Astrocyte of the spinal cord (primary cell): ENCODE measurements around the gene HHATL.

Experiments
- DNase-seq: peaks from one replicate; pipeline ENCODE4 v3.0.0; 2011; ENCODE audit warnings: low read depth, low spot score
- H3K4me3 ChIP-seq: 2 replicates; pipeline ENCODE4 v1.5.1; 2011; ENCODE audit warnings: low read depth, mild to moderate bottlenecking, low read length, moderate library complexity
- CTCF ChIP-seq: IDR thresholded peaks from 2 replicates; pipeline ENCODE4 v1.5.1; 2012; ENCODE audit warnings: low read depth, mild to moderate bottlenecking, low read length, inconsistent platforms
- in situ Hi-C: cut with HindIII; loops from 2 replicates; pipeline ENCODE4 v1.10.0; 2017; ENCODE audit warnings: low sequenced_read_pairs

Gene HHATL

GRCh38 chr3:42661593-42662022, 41.0 kb downstream of the HHATL start:
- H3K4me3 ChIP-seq, result no peak overlapping the region
- no peak for TF ChIP-seq CTCF
- no peak for DNase-seq
- in situ Hi-C loops, result no loop called here

- DNase-seq, result no peak
- in situ Hi-C loops, result no loop called here
- TF ChIP-seq CTCF, result no peak
- no peak overlapping the region for H3K4me3 ChIP-seq
These were observed 41.7 kb downstream of the HHATL start for GRCh38 chr3:42660898-42661297.

GRCh38 chr3:42660131-42660715, 42.4 kb downstream of the HHATL start:
- no peak for TF ChIP-seq CTCF
- in situ Hi-C loops, result no loop called here
- no peak overlapping the region for H3K4me3 ChIP-seq
- DNase-seq, result no peak

- in situ Hi-C loops, result no loop called here
- H3K4me3 ChIP-seq, result no peak overlapping the region
These were observed 43.0 kb downstream of the HHATL start for GRCh38 chr3:42659451-42660130.

GRCh38 chr3:42658771-42659390, 43.7 kb downstream of the HHATL start:
- no peak for DNase-seq
- H3K4me3 ChIP-seq, result no peak overlapping the region
- TF ChIP-seq CTCF, result no peak
- in situ Hi-C loops, result no loop called here

More at GRCh38 chr3:42659451-42660130, 43.0 kb downstream of the HHATL start:
- no peak for DNase-seq
- TF ChIP-seq CTCF, result no peak

GRCh38 chr3:42658091-42658770, 44.4 kb downstream of the HHATL start:
- DNase-seq, result no peak
- no peak for TF ChIP-seq CTCF
- no peak overlapping the region for H3K4me3 ChIP-seq
- in situ Hi-C loops, result no loop called here
